Heart left ventricle (tissue), 16 donors: ENCODE results near the gene ADSS1. TPM values are rescaled to one million over a fixed set of nuclear protein-coding genes. Genes with fewer than 3 reads are reported as not detected.

ENCODE experiments used
- ATAC-seq, 4 donors: fragments of 200-7000 bp; cut with Tn5 transposase; one replicate each; pipeline ENCODE4 v1.9.1; 2020 to 2022; ENCODE audit warnings: moderate library complexity in 4 of 4, mild to moderate bottlenecking in 3 of 4, moderate number of reproducible peaks in 1 of 4
- DNase-seq, 5 donors: peaks; one replicate each; pipeline ENCODE4 v3.0.0-alpha.2; 2020
- H3K27ac ChIP-seq, 12 donors: fragments of 200-600 bp; sonication (generic) in 4 of 12; one replicate each; pipeline versions ENCODE4 v1.5.0 to v1.8.0; 2016 to 2022; ENCODE audit warnings: mild to moderate bottlenecking in 2 of 12
- H3K27me3 ChIP-seq, 9 donors: fragments of 200-600 bp; sonication (generic) in 2 of 9; one replicate each; pipeline versions ENCODE4 v1.5.1 to v1.8.0; 2016 to 2022; ENCODE audit warnings: mild to moderate bottlenecking in 3 of 9
- H3K36me3 ChIP-seq, 9 donors: fragments of 200-600 bp; sonication (generic) in 2 of 9; one replicate each; pipeline versions ENCODE4 v1.5.0 to v1.8.0; 2018 to 2022; ENCODE audit warnings: mild to moderate bottlenecking in 2 of 9
- H3K4me1 ChIP-seq, 12 donors: fragments of 200-600 bp; sonication (generic) in 4 of 12; one replicate each; pipeline versions ENCODE4 v1.5.0 to v1.8.0; 2016 to 2022; ENCODE audit warnings: mild to moderate bottlenecking in 3 of 12
- H3K4me3 ChIP-seq, 12 donors: fragments of 200-600 bp; sonication (generic) in 4 of 12; one replicate each; pipeline versions ENCODE4 v1.5.0 to v1.8.0; 2017 to 2022; ENCODE audit warnings: mild to moderate bottlenecking in 9 of 12, moderate library complexity in 4 of 12
- H3K9me3 ChIP-seq, 12 donors: fragments of 200-600 bp; sonication (generic) in 4 of 12; one replicate each; pipeline versions ENCODE4 v1.5.0 to v1.8.0; 2016 to 2022; ENCODE audit warnings: mild to moderate bottlenecking in 1 of 12
- POLR2A ChIP-seq, 2 donors: fragments of 450-650 bp; IDR thresholded peaks; one replicate each; pipeline ENCODE4 v1.6.1; 2017; ENCODE audit warnings: antibody characterized with exemption in 2 of 2, mild to moderate bottlenecking in 2 of 2, moderate library complexity in 2 of 2
- WGBS, 4 donors: extraction: QIAGEN DNeasy Blood & Tissue Kit in 2 of 4; methylation state at CpG; one replicate each; pipeline versions ENCODE4 v1.1.5 to v1.1.7; 2013 to 2018; 5-methylcytosine and 5-hydroxymethylcytosine counted together
- intact Hi-C, 10 donors: fragments of 100-400 bp; cut with DNase I; formaldehyde crosslinking; loops; one replicate each; pipeline versions ENCODE4 v1.11.1 to v1.14.2; 2022
- polyA plus RNA-seq, 2 donors: library from polyadenylated mRNA; stranded (reverse); fragments of 200-250 nt; gene quantifications; one replicate each; pipeline ENCODE4 v1.2.3, GENCODE V29; 2013
- total RNA-seq, 9 donors: library from RNA; depleted of rRNA in 2 of 9; stranded (reverse); fragments of >200 nt in 2 of 9; fragmentation: NEBNext Ultra II Directional in 3 of 9; extraction: Animal tissue kit (Norgen Biotek cat#: 25700) in 3 of 9; gene quantifications; one replicate each; pipeline versions ENCODE4 v1.1.0 to v1.2.4, GENCODE V29; 2016 to 2023
- TF ChIP-seq, protein P1 (sequence below), 12 donors: fragments of 200-600 bp; sonication (generic) in 4 of 12; IDR thresholded peaks; one replicate each; pipeline versions ENCODE4 v1.5.0 to v1.8.0; 2018 to 2022; ENCODE audit warnings: antibody characterized with exemption in 12 of 12, mild to moderate bottlenecking in 5 of 12
- donor health status: ischemic (EF 13 %, LVEDD 7.1; RV severe dilation, severe dysfunction).
- donor health status: healthy with polysubstance abuse.
- donor health status: DM: no; HTN: yes; CAD: no.
- donor health status: DM: no; HTN: no; CAD: no.
- donor health status: ischemic (EF 25% LVEDD 6.9; RV normal size, moderate dysfunction).
- donor health status: ischemic (EF 25% LVEDD 5.7; RV mildly dilated, moderate dysfunction).
- donor health status: healthy.
- donor health status: DM: yes; HTN: yes; CAD: no.
- donor health status: ischemic (EF 35%, LVEDD 5.7; RV mildly dilated, moderate dysfunction).
- donor health status: nonischemic (EF 11% LVEDD 7.7; RV severe dilation, severe dysfunction).
- donor health status: DM: yes; HTN: yes; CAD: no.
- donor health status: PGD.
- donor health status: ischemic (EF 29% LVEDD 5.4; RV normal size, mild dysfunction).
- donor health status: nonischemic (EF 23%, LVEDD 6.1; RV moderate dilation, normal function).

The ADSS1 gene
- total and polyA plus RNA-seq, 11 donors, result 64.7 to 258 (median 160) TPM

- Histone ChIP-seq H3K9me3 (no peaks in the 10 kb centered on the region), H3K4me3 (no peak overlapping the region), H3K4me1 (peaks cover 21 to 64% (median 49%) of the 10 kb centered on the region in 12 donors), H3K27me3 (no peaks in the 10 kb centered on the region), H3K27ac (no peak overlapping the region), H3K36me3 (no peaks in the 10 kb centered on the region)
- DNase-seq (no peak), ATAC-seq (no peak)
- 95 to 99% (median 98%) methylated on average over 2 of the region's 2 CpGs for WGBS, 4 donors
- intact Hi-C loops, result no loop called here
- TF ChIP-seq POLR2A (IDR thresholded peaks at IDR 0.05), result no peak
- TF ChIP-seq, protein P1, sequence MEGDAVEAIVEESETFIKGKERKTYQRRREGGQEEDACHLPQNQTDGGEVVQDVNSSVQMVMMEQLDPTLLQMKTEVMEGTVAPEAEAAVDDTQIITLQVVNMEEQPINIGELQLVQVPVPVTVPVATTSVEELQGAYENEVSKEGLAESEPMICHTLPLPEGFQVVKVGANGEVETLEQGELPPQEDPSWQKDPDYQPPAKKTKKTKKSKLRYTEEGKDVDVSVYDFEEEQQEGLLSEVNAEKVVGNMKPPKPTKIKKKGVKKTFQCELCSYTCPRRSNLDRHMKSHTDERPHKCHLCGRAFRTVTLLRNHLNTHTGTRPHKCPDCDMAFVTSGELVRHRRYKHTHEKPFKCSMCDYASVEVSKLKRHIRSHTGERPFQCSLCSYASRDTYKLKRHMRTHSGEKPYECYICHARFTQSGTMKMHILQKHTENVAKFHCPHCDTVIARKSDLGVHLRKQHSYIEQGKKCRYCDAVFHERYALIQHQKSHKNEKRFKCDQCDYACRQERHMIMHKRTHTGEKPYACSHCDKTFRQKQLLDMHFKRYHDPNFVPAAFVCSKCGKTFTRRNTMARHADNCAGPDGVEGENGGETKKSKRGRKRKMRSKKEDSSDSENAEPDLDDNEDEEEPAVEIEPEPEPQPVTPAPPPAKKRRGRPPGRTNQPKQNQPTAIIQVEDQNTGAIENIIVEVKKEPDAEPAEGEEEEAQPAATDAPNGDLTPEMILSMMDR (IDR thresholded peaks at IDR 0.05), result no peak
Observed at GRCh38 chr14:104685998-104686610, 37.9 kb upstream of the ADSS1 start.

DNA sequence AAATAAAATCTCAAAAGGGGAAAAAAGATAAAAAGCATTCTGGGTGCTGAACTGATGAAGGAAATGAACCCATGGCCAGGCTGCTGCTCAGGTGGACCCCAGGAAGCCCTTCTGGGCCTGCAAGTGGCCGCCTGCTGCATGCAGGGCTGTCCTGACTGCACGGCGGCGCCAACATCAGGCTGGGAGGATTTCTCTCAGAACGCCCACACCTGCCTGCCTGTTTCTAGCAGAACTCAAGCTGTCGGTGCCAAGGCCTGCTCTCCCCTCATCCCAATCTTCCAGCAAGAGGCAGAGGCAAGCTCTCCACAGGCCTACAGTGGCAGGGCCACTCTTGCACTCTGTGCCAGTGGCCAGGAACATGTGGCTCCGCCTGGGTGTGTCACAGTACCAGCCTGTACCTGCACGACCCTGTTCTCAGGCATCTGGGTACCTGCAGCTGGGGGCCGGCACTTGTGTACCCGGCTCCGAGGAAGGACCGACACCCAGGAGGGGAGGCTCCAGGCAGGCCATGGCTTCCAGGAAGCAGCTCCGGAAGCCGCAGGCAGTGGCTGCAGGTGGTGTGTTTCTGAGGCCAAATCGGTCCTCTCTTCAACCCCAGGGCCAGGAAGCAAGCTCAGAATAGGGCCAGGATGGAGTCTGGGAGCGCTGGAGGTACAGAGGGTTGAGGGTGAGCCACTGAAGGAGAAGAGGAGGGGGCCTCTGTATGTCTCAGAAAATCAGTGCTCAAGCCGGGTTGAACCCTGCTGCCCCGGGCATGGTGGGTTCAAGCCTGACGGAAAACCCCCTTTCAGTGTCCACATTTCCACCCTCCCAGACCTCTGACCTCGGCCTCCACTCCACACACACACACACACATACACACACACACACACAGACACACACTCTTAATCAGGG is 37.2 kb upstream of the ADSS1 start:
- H3K36me3 ChIP-seq, result peaks cover 0 to 6% (median 0%) of the 10 kb centered on the region in 9 donors
- WGBS, 4 donors, result 67 to 83% (median 74%) methylated on average over 16 to 20 of the region's 20 CpGs

GRCh38 chr14:104687601-104688504 is 36.2 kb upstream of the ADSS1 start:
- Histone ChIP-seq H3K4me1 (peaks cover 9 to 64% (median 48%) of the 10 kb centered on the region in 12 donors), H3K36me3 (peaks cover 0 to 6% (median 0%) of the 10 kb centered on the region in 9 donors), H3K27ac (peak overlapping the region; percentile 55 to 93 (median 86)), H3K4me3 (peak overlapping the region in 8 of 12 donors; percentile 4 to 98 (median 88)), H3K27me3 (no peaks in the 10 kb centered on the region), H3K9me3 (no peaks in the 10 kb centered on the region)
- intact Hi-C loops, result no loop called here
- TF ChIP-seq POLR2A (IDR thresholded peaks at IDR 0.05), result no peak
- TF ChIP-seq, protein P1 (IDR thresholded peaks at IDR 0.05), result no peak
- ATAC-seq (peak; percentile 79 to 87 (median 83)), DNase-seq (peak; percentile 81 to 92 (median 91))
- WGBS, 4 donors, result 26 to 37% (median 32%) methylated on average over 22 to 31 of the region's 31 CpGs

More for the DNA sequence above, 37.2 kb upstream of the ADSS1 start:
- TF ChIP-seq POLR2A (IDR thresholded peaks at IDR 0.05), result no peak
- TF ChIP-seq, protein P1 (IDR thresholded peaks at IDR 0.05), result no peak
- peak in 3 of 5 donors; percentile 19 to 28 (median 26) for DNase-seq
- Histone ChIP-seq H3K27me3 (no peaks in the 10 kb centered on the region), H3K9me3 (no peaks in the 10 kb centered on the region), H3K4me1 (peaks cover 14 to 64% (median 49%) of the 10 kb centered on the region in 12 donors), H3K4me3 (no peak overlapping the region), H3K27ac (no peak overlapping the region)
- intact Hi-C loops, result no loop called here
- no peak for ATAC-seq
